AML-193 (cell line): Measurements from ENCODE around the gene SLC10A6.

ENCODE experiments used
- DNase-seq, 2 experiments: peaks; one replicate each; lab custom pipeline; 2025; lab: John Stamatoyannopoulos, UW

SLC10A6 gene

DNA sequence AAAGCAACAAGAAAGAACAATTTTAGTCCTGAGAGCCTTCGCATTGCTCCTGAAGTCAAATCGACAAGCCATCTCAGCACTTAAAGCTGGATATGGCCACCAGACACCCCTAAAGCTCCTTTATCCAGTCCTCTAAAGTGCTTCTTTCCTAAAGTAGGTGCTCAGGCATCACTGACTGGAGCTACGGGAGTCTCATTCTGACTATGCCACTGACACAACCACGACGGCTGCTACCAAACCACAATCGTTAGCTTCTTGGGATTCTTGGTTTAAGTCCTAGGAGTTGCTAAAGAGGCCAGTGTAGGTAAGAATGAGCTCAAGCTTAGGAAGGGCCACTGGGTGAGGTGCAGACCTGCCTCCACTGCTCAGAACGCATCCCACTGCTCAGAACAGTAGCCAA lies 1.0 kb downstream of the SLC10A6 start:
- no peak for DNase-seq

DNA sequence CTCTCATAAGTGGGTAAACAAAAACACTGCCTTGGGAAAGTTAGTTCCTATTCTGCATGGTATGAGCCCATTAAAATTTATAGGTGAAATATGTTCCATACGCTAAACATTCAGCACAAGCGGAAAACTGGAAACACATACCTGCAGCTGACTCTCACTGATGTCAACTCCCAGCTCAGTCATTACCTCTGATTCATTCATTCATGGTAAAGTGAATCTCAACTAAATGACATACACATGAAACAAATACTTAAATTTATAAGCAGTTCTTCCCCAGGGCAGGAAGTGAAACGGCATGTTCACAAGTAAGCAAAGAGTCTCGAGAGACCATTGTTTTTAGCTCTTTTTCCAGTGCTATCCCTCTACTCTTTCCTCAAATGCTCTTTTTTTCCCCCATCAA lies 1.6 kb downstream of the SLC10A6 start:
- DNase-seq = no peak

DNA sequence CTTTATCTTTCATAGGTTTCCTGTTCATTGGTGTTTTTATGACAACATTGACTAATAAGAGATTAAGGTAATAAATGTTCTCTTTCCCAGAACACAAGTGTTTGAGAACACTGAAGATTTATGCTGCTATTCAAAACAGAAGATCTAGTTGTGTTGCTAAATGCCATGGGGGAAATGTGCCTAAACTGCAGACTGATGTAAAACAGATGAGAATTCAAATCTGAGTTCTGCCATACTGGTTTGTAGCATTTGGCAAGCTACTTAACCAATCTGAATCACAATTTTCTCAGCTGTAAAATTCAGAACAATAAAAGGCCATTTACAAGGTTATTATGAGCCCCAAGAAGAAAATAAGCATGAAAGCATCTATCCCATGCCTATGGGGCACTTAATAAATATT lies 2.3 kb downstream of the SLC10A6 start:
- DNase-seq = no peak

DNA sequence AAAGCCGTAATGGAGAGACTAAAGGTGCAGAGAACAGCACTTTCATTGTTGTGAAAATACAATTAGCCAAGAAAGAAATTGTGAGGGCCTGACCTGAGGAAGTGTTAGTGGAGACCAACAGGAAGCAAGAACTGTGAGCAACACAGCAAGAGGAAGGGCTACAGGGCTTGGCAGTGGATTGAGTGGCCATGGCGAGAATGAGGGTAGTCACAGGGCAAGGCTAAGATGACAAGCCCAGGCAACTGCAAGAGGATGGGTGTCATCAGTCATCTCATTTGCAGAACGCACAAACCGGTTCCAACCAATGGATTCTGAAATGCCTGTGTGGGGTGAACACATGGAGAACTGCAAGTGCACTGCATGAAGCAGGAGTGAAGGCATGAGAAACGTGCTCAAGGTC lies 3.6 kb downstream of the SLC10A6 start:
- DNase-seq = no peak

DNA sequence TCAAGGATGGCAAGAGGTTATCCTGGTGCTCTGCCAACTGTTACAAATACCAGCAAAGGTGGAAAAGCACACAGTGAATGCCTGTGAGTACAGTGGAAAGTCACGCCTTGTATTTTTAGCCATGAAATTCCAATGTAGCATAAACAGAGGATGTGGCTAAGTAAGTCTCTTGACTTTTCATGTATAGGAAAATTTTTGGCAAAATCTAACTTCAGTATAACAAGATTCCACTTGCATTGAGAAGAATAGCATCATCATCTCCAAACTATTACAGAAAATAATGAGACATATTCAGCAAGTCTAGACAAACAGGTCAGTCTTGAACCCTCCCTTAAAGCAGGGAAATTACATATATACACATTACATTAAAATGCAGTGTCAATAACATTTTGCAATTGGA lies 7.9 kb downstream of the SLC10A6 start:
- no peak for DNase-seq

DNA sequence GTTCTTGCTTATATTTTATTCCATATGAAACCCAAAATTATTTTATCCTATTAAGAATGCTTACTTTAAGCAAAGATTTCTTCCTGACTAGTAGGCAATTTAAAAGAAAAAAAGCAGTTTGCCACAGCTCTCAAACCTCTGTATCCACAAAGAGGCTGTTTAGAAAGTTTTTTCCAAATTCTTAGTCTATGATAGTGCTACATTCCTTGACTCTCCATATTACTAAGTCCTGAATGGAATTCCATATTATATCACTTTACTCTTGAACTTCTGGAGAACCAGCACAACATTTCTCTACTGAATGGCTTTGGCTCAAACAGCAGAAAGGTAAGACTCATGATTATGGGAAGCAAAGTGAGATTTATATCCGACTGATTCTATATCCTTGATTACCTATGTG lies 8.3 kb downstream of the SLC10A6 start:
- no peak for DNase-seq

DNA sequence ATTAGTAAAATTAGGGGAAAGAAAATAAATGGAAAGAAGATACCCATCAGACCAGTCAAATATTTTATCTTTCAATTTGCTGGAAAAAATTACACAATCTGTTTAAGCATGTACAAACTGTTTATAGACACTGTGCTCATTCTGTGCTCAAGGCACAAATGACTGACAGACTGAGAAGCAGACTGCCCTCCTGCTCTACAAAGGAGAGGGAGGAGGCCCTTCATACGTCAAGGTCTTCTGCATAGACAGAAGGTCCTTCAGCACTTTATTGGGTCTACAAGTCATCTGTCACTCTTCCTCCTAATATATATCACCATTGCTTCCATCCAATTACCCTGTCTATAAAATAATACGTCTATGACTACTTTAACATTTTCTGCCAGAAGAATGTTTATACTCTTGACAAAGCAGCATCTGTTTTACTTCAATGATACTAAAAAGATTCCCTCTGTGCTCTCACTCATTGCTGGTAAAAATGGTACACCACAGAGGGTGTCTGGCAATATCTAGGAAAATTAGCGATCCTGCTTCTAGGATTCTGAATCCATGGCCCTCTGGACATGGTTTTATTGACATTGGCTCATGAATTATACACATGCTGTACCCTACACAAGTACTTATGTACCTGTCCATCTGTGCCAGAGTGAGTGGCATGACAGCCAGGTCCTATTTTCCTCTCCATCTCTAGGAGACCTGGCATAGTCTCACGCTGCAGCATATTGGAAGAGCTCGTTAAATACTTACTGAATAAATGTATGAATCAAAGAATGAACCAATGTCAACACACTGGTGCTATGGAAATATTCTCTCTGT lies 11.3 kb downstream of the SLC10A6 start:
- no peak for DNase-seq

DNA sequence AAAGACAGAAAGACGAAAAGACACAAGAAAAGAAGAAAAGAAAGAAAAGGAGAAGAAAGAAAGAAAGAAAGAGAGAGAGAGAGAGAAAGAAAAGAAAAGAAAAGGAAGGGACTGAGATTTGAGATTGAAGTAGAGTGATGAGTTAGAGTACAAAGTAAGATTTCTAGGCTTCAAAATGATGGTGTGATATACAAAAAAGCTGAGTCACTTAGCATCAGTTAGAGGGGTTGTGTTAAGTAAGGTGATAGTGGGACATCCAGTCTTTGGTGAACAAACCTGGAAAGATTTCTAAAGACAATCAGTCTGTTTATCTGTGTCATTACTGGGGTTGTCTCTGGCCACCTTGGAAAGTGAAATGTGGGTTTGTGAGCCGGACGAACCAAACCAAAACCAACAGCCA lies 13.5 kb downstream of the SLC10A6 start:
- DNase-seq = no peak

DNA sequence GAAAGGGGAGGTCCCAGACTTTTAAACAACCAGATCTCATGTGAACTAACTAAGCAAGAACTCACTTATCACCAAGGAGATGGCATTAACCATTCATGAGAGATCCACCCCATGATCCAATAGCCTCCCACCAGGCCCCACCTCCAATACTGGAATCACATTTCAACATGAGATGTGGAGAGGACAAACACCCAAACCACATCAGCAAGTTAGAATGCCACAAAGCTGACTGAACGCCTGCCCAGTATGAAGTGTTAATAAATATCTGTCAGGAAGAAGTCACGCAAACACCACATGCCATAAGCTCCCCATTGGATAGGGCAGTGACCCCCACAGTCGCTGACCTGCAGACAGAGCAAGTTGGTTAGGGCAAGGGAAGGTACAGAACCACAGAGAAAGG lies 14.3 kb downstream of the SLC10A6 start:
- no peak for DNase-seq

DNA sequence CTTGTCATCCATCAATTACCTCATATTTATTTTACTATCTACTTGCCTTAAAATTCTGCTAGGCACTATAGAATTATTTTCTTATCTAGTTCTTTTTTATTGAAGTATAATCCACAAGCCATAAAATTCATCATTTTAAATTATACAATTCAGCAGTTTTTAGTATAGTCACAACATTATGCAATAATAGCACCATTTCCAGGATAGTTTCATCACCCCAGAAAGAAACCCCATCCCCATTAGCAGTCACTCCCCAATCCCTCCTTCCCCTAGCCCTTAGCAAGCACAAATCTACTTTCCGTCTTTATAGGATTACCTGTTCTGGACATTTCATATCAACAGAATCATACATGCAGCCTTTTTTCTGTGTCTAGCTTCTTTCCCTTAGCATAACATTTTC lies 15.6 kb downstream of the SLC10A6 start:
- DNase-seq = no peak

DNA sequence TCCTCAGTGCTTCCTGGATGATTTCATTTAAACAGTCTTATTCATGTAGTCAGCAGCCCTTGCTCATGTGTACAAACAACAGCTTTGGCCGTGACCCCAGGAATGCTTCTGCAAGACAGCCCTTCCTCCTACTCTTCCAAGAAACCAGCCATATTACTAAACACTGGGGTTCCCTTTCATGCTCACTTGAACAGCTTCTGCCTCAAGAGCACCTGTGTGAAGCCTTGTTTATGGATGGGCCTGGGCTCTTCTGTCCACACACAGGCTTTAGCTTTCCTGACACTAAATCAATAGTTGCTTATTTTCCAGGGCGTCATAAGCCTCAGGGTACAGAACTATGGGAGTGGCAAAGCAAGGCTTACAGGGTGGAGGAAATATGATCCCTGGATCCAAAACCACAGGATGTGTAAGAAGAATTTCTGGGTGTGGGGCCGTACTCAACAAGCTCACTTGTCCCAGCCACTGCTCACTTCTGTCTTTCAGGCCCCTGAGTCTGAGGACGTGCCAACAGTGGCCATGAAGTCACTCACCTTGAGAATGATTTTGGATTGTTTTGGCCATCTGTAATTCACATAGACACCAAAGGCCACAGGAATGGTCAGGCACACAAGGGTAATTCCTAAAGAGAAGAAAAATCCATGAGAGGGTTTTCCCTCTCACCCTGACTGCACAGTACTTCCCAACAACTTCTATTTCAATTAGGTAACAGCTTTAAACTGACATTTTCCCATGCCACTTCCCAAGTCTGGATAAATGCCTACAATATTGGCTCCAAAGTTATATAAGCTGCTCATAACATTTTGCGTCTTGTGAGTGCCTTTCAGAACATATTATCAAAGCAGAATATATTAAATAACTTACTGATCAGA lies 17.7 kb downstream of the SLC10A6 start:
- DNase-seq = no peak

DNA sequence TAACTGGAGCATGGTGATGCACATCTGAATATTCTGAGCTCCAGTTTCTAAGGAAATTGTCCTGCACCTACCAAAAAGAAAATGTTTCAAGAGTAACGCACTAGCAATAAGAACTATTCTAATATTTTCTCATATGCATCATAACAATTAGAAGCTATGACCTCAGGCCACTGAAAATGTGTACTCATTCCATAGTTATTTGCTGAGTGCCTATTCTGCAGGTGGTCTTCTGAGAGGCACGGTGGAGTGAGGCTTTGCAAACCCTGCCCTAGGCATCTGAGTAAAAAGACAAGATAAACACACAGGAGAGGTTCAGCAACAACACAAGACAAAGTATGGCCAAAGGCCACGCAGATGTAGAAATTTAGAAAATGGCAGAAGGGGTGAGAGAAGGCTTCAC lies 23.7 kb downstream of the SLC10A6 start:
- no peak for DNase-seq

DNA sequence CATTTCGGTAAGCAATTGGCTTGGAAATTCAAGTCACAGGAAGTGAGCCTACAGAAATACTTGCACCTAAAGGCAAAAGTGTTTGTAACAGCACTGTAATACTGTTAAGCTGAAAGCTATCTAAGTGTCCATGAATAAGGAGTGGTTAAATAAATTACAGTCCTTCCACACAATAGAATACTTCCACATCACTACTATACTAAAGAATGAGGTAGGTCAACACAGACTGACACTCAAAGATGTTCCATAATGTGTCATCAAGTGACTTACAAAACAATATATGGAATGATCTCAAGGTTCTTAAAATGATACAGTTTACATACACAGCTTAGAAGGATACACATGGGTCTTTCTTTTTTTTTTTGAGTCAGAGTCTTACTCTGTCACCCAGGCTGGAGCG lies 27.0 kb downstream of the SLC10A6 start:
- no peak for DNase-seq

DNA sequence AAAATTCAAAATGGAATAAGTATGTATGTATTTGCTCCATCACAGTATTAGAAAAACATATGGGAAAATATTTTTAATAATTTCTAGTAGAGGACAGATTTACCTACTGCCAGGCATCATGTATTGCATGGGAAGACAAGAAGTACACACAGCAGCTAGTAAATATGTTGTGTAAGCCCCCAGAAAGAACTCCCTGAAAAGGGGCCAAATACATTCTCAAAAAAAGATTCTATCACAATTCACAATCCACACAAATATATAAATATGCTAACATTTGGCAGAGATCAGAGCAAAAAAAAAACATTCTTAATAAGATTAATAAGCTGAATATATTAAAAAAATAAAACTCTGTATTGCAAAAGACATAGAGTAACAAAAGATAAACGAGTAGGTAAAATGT lies 28.0 kb downstream of the SLC10A6 start:
- no peak for DNase-seq

DNA sequence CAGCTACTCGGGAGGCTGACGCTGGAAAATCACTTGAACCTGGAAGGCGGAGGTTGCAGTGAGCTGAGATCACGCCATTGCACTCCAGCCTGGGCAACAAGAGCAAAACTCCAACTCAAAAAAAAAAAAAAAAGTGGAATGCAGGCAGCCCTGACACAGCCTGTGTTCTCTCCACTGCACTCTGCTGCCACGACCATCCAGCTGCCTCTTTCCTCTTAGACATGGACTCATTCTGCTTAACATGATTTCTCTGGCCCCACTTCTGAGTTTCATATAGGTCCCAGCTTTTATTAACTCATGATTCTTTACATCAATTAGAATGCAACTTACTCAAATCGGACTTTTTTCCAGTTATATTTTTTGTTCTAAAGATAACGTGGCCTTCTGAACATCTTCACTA lies 29.6 kb downstream of the SLC10A6 start:
- DNase-seq = no peak

DNA sequence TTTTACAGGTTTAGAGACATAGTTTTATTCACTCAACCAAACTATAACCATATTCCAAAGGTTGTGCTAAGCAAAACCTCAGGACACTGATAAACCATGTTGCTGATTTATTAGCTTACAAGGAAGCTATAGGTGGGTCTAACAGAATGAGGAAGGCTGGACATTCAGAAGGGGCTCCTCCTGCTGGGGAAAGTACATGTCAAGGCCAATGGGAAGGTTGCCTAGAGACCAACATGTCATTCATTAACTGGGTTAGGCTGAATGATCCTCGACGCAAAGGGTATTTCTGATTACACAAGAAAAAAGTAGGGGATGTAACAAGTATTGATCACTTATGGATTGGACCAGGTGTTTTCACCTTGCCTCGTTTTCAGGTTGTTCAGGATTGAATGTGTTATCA lies 30.3 kb downstream of the SLC10A6 start:
- no peak for DNase-seq

DNA sequence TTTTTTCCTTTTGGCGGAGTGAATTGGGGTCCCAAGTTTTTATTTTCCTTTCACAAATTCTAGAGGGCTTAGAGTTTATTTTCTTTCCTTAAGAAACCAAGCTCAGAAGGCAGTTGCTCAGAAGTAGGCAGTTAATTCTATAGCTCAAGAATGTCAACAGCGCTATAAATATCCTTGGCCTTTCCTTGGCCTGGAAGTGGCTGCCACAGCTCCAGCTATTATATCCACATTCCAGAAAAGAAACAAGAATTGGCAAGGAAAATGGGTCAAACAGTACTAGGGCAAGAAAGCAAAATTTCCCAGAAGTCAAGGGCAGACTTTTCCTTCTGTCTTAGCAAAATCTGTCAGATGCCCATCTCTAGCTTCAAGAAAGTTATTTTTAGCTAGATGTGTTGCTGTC lies 31.0 kb downstream of the SLC10A6 start:
- DNase-seq = no peak

DNA sequence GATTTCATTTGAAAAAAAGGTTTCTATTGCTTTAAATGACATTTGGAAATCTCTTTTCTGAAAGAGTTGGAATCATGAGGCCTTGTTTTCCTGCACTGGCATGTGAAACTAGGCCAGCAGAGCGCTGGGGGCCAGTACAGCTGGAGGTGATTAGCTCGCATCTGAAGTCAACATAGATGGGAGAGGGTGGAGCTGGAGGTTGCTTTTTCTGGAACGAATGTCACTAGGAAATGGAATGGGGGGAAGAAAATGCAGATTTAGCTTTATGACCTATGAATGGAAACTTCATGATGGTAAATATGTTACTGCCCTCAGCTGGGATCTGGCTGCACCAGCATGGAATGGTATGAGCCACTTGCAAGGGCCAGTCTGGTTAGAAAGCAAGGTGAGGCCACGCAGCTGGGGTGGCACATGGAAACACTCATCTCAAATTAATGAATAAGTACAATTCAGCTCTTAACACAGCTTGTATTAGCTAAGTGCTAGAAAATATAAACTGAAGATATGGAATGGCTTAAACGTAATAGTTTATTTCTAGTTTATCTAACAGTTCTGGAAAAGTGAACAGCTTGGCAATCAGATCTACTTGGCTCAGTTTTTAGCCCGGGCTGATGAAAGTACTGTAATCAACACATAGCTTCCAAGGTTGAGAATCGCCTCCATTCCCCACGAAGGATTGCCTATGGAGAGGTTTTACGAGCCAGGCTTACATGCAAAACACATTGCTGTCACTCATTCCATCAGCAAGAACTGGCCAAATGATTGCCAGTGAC lies 32.5 kb downstream of the SLC10A6 start:
- no peak for DNase-seq

DNA sequence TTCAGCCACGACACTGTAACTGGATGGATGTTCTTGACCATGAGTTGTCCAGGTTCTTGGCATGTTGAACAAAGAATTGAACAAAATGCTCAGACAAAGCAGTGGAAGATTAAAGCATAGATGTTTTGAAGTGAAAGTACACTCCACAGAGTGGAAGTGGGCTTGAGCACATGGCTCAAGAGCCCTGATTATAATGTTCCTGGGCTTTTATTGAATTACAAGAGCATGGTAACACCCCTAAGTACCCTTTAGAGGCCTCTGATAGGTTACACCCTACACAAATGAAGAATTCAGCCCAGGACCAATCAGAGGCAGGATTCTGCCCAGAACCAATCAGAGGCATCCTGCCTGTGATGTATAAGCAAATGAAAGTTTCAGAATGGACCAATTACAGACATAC lies 33.5 kb downstream of the SLC10A6 start:
- DNase-seq = no peak

DNA sequence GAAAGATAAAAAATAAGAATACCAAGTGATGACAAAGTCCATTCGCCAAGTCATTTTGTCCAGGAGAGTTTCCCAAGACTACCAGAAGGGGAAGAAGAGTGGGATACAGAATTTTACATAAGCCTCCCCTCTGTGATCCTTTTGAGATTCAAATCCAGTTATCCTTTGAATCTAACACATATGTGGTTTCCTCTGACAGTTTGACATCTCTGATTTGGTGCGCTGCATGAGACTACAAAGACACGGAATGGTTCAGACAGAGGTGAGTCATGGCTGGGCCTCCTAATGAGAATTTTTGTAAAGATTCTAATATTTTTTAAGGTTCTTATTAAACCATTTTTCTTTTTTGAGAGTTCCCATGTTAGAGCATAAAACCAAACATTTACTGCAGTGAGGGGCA lies 38.3 kb downstream of the SLC10A6 start:
- no peak for DNase-seq

DNA sequence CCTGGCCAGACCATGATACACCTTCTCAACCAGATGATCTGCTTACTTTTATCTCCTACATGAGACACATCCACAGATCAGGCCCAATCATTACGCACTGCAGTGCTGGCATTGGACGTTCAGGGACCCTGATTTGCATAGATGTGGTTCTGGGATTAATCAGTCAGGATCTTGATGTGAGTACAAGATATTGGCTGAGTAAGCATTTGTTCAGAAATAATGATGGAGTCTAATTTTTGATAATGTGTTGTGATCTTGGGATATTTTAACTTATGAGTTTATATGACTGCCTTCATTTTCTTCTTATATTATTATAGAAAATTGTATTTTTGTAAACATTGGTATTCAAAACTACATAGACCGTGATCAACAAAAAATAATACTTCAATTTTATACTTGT lies 39.4 kb downstream of the SLC10A6 start:
- no peak for DNase-seq

DNA sequence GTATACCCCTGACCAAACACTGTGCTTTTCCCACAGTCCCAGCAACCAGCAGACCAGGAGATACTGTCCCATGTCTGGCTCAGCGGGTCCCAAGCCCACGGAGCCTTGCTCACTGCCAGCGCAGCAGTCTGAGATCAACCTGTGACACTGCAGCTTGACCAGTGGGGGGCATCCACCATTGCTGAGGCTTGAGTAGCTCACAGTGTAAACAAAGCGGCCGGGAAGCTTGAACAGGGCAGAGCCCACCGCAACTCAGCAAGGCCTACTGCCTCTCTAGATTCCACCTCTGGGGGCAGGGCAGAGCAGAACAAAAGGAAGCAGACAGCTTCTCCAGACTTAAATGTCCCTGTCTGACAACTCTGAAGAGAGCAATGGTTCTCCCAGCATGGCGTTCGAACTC lies 58.1 kb downstream of the SLC10A6 start:
- no peak for DNase-seq

DNA sequence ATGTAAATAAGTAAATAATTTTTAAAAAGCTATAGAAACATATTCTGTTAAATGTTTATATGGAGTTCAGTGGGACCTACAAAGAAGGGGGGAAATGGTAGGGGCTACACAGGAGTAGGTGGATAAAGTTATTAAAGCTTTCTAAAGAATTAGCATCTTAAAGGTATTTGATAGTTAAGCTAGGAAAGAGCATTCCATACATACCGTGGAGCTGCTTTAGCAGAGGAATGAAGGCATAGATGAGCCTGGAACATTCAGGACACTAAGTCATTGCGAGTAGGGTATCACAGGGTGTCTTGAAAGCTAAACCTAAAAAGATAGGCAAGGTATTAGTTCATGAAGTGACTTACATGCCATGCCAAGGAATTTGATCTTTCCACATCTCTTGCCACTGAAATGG lies 60.4 kb downstream of the SLC10A6 start:
- DNase-seq = no peak
